OCI-LY7 (cell line): ENCODE measurements around the gene KCNAB3.

ENCODE experiments used
- EZH2phosphoT487 ChIP-seq: fragments of 200-600 bp; sonication (generic); IDR thresholded peaks from 2 replicates; pipeline ENCODE4 v1.6.1; 2018; ENCODE audit warnings: low read depth, borderline replicate concordance, mild to moderate bottlenecking, mixed run types, antibody characterized with exemption, low read length, moderate library complexity, mixed read lengths
- TF ChIP-seq, protein P1 (sequence below): fragments of 200-600 bp; sonication (generic); conservative IDR thresholded peaks from 2 replicates; pipeline ENCODE4 v1.5.1; 2014; ENCODE audit warnings: mild to moderate bottlenecking, antibody characterized with exemption, low read length, moderate library complexity, mixed read lengths

DNA sequence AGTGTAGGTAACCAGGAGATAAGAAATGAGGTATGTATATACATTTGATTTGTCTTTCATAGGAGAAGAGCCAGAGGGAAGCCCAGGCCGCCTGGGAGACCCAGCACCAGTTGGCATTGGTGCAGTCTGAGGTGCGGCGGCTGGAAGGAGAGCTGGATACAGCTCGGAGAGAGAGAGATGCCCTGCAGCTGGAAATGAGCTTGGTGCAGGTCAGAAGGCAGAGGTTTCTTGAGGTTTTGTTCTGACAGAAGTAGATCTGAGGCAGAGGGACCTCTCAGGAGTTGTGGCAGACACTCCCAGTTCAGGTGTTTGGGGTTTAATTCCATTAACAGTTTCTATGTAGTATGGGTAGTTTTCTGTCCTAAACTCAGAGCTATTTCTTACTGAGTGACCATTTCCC is 10.4 kb upstream of the KCNAB3 start:
- TF ChIP-seq, protein P1, sequence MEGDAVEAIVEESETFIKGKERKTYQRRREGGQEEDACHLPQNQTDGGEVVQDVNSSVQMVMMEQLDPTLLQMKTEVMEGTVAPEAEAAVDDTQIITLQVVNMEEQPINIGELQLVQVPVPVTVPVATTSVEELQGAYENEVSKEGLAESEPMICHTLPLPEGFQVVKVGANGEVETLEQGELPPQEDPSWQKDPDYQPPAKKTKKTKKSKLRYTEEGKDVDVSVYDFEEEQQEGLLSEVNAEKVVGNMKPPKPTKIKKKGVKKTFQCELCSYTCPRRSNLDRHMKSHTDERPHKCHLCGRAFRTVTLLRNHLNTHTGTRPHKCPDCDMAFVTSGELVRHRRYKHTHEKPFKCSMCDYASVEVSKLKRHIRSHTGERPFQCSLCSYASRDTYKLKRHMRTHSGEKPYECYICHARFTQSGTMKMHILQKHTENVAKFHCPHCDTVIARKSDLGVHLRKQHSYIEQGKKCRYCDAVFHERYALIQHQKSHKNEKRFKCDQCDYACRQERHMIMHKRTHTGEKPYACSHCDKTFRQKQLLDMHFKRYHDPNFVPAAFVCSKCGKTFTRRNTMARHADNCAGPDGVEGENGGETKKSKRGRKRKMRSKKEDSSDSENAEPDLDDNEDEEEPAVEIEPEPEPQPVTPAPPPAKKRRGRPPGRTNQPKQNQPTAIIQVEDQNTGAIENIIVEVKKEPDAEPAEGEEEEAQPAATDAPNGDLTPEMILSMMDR: no peak
- TF ChIP-seq EZH2phosphoT487: no peak
